Measurements from ENCODE around the gene RACGAP1.

GRCh38 chr12:50024805-50025186 lies 498 bp downstream of the RACGAP1 start:
- TF ChIP-seq POLR2A (IDR thresholded peaks at IDR 0.05; ENCODE audit: low read length) (no peak), GATA1 (IDR thresholded peaks at IDR 0.05; ENCODE audit: low read depth, low read length) (no peak)
